ENCODE data around the gene PDZRN3. TPM values are rescaled to one million over a fixed set of nuclear protein-coding genes. Genes with fewer than 3 reads are reported as not detected.

The PDZRN3 gene
- total and polyA plus RNA-seq, 8 donors = 4.5 to 10.9 (median 7.4) TPM

- WGBS, 2 donors = 73 to 77% methylated on average over 2 of the region's 2 CpGs
- ATAC-seq (no peak), FAIRE-seq (no peak), DNase-seq (no peak)
- no peak overlapping the region for H3K4me3 ChIP-seq
- intact Hi-C loops (cut with DNase I) = no loop called here
- H3K36me3 ChIP-seq = no peaks in the 10 kb centered on the region
- H3K9me3 ChIP-seq = no peaks in the 10 kb centered on the region
- H3K4me1 ChIP-seq = no peaks in the 10 kb centered on the region
- no peak overlapping the region for H3K27ac ChIP-seq
- TF ChIP-seq, protein P1, sequence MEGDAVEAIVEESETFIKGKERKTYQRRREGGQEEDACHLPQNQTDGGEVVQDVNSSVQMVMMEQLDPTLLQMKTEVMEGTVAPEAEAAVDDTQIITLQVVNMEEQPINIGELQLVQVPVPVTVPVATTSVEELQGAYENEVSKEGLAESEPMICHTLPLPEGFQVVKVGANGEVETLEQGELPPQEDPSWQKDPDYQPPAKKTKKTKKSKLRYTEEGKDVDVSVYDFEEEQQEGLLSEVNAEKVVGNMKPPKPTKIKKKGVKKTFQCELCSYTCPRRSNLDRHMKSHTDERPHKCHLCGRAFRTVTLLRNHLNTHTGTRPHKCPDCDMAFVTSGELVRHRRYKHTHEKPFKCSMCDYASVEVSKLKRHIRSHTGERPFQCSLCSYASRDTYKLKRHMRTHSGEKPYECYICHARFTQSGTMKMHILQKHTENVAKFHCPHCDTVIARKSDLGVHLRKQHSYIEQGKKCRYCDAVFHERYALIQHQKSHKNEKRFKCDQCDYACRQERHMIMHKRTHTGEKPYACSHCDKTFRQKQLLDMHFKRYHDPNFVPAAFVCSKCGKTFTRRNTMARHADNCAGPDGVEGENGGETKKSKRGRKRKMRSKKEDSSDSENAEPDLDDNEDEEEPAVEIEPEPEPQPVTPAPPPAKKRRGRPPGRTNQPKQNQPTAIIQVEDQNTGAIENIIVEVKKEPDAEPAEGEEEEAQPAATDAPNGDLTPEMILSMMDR (IDR thresholded peaks at IDR 0.05) = no peak
- H3K27me3 ChIP-seq = no peaks in the 10 kb centered on the region
Measured at GRCh38 chr3:73665286-73665685, 40.5 kb upstream of the PDZRN3 start.

DNA sequence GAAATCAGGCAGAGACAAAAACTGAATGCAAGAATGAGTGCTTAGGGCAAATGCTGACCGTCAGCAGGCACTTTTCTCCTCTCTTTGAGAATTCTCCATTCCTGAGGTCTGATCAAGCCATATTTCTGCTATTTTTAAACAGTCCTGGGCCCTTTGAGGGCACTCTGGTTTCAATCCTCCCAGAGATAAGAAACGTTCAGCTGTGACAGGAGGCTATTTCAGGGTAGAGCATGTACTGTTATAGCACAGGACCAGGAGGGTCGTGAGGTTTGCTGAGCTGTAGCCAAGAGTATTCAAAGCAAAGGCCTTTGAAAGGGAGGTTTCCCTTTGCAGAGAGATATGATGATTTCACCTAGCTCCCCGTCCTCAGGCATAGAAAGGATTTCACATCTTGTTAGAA lies 39.6 kb upstream of the PDZRN3 start:
- Histone ChIP-seq H3K9me3 (no peaks in the 10 kb centered on the region), H3K27ac (no peak overlapping the region), H3K27me3 (no peaks in the 10 kb centered on the region), H3K36me3 (no peaks in the 10 kb centered on the region), H3K4me1 (no peaks in the 10 kb centered on the region), H3K4me3 (no peak overlapping the region)
- no peak for DNase-seq
- WGBS, 2 donors = 48 to 51% methylated on average over 4 of the region's 4 CpGs
- intact Hi-C loops (cut with DNase I) = no loop called here
- no peak for ATAC-seq
- TF ChIP-seq, protein P1 (IDR thresholded peaks at IDR 0.05) = no peak
- FAIRE-seq = no peak

GRCh38 chr3:73663495-73663894 lies 38.8 kb upstream of the PDZRN3 start:
- TF ChIP-seq, protein P1 (IDR thresholded peaks at IDR 0.05) = no peak
- Histone ChIP-seq H3K27ac (no peak overlapping the region), H3K9me3 (no peaks in the 10 kb centered on the region), H3K27me3 (no peaks in the 10 kb centered on the region), H3K4me1 (no peaks in the 10 kb centered on the region), H3K4me3 (no peak overlapping the region), H3K36me3 (no peaks in the 10 kb centered on the region)
- no peak for DNase-seq
- WGBS, 2 donors = 21 to 38% methylated on average over 3 of the region's 3 CpGs
- peak in 1 of 4 donors; percentile 66 for ATAC-seq
- no peak for FAIRE-seq
- intact Hi-C loops (cut with DNase I) = no loop called here

DNA sequence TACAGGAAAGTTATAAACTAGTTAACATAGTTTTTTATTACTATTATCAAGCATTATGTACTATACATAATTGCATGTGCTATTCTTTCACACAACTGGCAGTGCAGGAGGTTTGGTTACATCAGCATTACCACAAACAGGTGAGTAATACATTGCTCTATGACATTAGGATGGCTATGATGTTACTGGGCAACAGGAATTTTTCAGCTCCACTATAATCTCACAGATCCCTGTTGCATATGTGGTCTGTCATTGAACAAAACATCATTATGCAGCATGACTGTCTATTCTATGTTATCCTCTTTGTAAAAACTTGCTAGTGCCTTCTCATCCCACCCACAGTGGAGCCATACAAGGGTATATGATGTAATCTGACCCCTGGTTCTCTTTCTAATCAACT lies 36.5 kb upstream of the PDZRN3 start:
- no peaks in the 10 kb centered on the region for H3K36me3 ChIP-seq
- H3K27me3 ChIP-seq = no peaks in the 10 kb centered on the region
- no peak overlapping the region for H3K27ac ChIP-seq
- no peaks in the 10 kb centered on the region for H3K4me1 ChIP-seq
- no peak overlapping the region for H3K4me3 ChIP-seq
- DNase-seq = no peak
- FAIRE-seq = no peak
- no peaks in the 10 kb centered on the region for H3K9me3 ChIP-seq
- TF ChIP-seq, protein P1 (IDR thresholded peaks at IDR 0.05) = no peak
- no peak for ATAC-seq
- intact Hi-C loops (cut with DNase I) = no loop called here

- no peaks in the 10 kb centered on the region for H3K36me3 ChIP-seq
- H3K27ac ChIP-seq = no peak overlapping the region
- no peaks in the 10 kb centered on the region for H3K9me3 ChIP-seq
- intact Hi-C loops (cut with DNase I) = no loop called here
- DNase-seq (no peak), FAIRE-seq (no peak), ATAC-seq (no peak)
- no peaks in the 10 kb centered on the region for H3K27me3 ChIP-seq
- no peak overlapping the region for H3K4me3 ChIP-seq
- no peaks in the 10 kb centered on the region for H3K4me1 ChIP-seq
- TF ChIP-seq, protein P1 (IDR thresholded peaks at IDR 0.05) = no peak
- 84 to 88% methylated on average over 4 of the region's 4 CpGs for WGBS, 2 donors
Measured at GRCh38 chr3:73658227-73658626, 33.5 kb upstream of the PDZRN3 start.

All from pancreas (tissue), 10 donors.